A549 (cell line): ENCODE data around the gene COMTD1. TPM values are rescaled to one million over a fixed set of nuclear protein-coding genes. Genes with fewer than 3 reads are reported as not detected.

Experiments used
- ATAC-seq, 2 experiments: fragments of 200-7000 bp in 1 of 2; fragments of >200 bp in 1 of 2; cut with Nextera tagmentation in 1 of 2; cut with Tn5 transposase in 1 of 2; 3 replicates each; pipeline versions ENCODE4 v1.8.0 to v1.9.1; 2018 to 2020; ENCODE audit warnings: mild to moderate bottlenecking in 1 of 2, moderate library complexity in 1 of 2
- CTCF ChIA-PET: fragments of 300-600 bp; sonication (Branson Sonifier 250); formaldehyde crosslinking; extraction: SDS; loops from one replicate; lab custom pipeline; 2021; ENCODE audit warnings: antibody characterized with exemption, inconsistent platforms; lab: Yijun Ruan, JAX
- POLR2A ChIA-PET: fragments of 350-600 bp; formaldehyde crosslinking; extraction: SDS; loops from one replicate; lab custom pipeline; 2021; ENCODE audit warnings: antibody characterized with exemption, inconsistent platforms; lab: Yijun Ruan, JAX
- DNase-seq, 2 experiments: peaks; one replicate each; pipeline versions ENCODE4 v3.0.0 to v3.0.0-alpha.2; 2011 to 2016; ENCODE audit warnings: low read depth in 1 of 2, low spot score in 1 of 2
- FAIRE-seq: peaks from 2 replicates; lab custom pipeline; 2011; peaks lifted over from hg19 to GRCh38; lab: Jason Lieb, UNC
- H3K27ac ChIP-seq, 2 experiments: fragments of >200 bp; sonication (Bioruptor Twin); formaldehyde crosslinking; 3 replicates each; pipeline ENCODE4 v1.5.1; 2016 to 2017
- H3K4me1 ChIP-seq: fragments of >200 bp; sonication (Bioruptor Twin); formaldehyde crosslinking; 3 replicates; pipeline ENCODE4 v1.6.1; 2016
- H3K4me2 ChIP-seq: fragments of >200 bp; sonication (Bioruptor Twin); formaldehyde crosslinking; 3 replicates; pipeline ENCODE4 v1.6.1; 2016
- H3K4me3 ChIP-seq: fragments of >200 bp; sonication (Bioruptor Twin); formaldehyde crosslinking; 3 replicates; pipeline ENCODE4 v1.5.1; 2016
- H3K9me3 ChIP-seq: fragments of >200 bp; sonication (Bioruptor Twin); formaldehyde crosslinking; 3 replicates; pipeline ENCODE4 v1.6.1; 2016
- BHLHE40 ChIP-seq: IDR thresholded peaks from 2 replicates; pipeline ENCODE4 v1.6.1; 2012; ENCODE audit warnings: low read depth, low read length, inconsistent platforms
- CBX2 ChIP-seq: fragments of 200-600 bp; sonication (generic); IDR thresholded peaks from 2 replicates; pipeline ENCODE4 v1.6.1; 2016; ENCODE audit warnings: low read depth, mild to moderate bottlenecking, borderline replicate concordance
- CEBPB ChIP-seq, 2 experiments: fragments of >200 bp in 1 of 2; sonication (Bioruptor Twin) in 1 of 2; formaldehyde crosslinking in 1 of 2; IDR thresholded peaks; 2 replicates each; pipeline ENCODE4 v1.6.1; 2012 to 2016
- CHD2 ChIP-seq: fragments of 150-350 bp; IDR thresholded peaks from 2 replicates; pipeline ENCODE4 v1.6.1; 2014; ENCODE audit warnings: low read length; ENCODE audit not compliant: partially characterized antibody
- FOSB ChIP-seq: fragments of 250-450 bp; sonication (Bioruptor Pico); IDR thresholded peaks from 2 replicates; pipeline ENCODE4 v1.5.0; 2020; ENCODE audit warnings: mild to moderate bottlenecking, moderate library complexity
- HOXA7 ChIP-seq: fragments of 250-450 bp; sonication (Bioruptor Pico); IDR thresholded peaks from 2 replicates; pipeline ENCODE4 v1.5.0; 2020; ENCODE audit warnings: mild to moderate bottlenecking, moderate library complexity
- HOXB13 ChIP-seq: fragments of 250-450 bp; sonication (Bioruptor Pico); IDR thresholded peaks from 2 replicates; pipeline ENCODE4 v1.5.0; 2020; ENCODE audit warnings: low read depth, mild to moderate bottlenecking, moderate library complexity
- HOXB5 ChIP-seq: fragments of 250-450 bp; sonication (Bioruptor Pico); IDR thresholded peaks from 2 replicates; pipeline ENCODE4 v1.5.0; 2020; ENCODE audit warnings: mild to moderate bottlenecking, moderate library complexity
- JUNB ChIP-seq: fragments of >200 bp; sonication (Bioruptor Twin); formaldehyde crosslinking; IDR thresholded peaks from 2 replicates; pipeline ENCODE4 v1.6.1; 2016
- NFE2L2 ChIP-seq: fragments of 150-350 bp; conservative IDR thresholded peaks from 2 replicates; pipeline ENCODE4 v1.6.1; 2014; ENCODE audit warnings: low read length
- RARB ChIP-seq: fragments of 250-450 bp; sonication (Bioruptor Pico); IDR thresholded peaks from 2 replicates; pipeline ENCODE4 v1.8.0; 2021; ENCODE audit warnings: mild to moderate bottlenecking, moderate library complexity
- WGBS: methylation state at CpG from one replicate; pipeline ENCODE4 v1.1.6; 2017; ENCODE audit errors: missing lambda C conversion rate; 5-methylcytosine and 5-hydroxymethylcytosine counted together
- polyA plus RNA-seq, 4 experiments: library from polyadenylated mRNA; depleted of rRNA in 3 of 4; stranded (reverse); fragments of >200 nt; fragmentation: RNase III in 1 of 4; extraction: RNeasy Plus Mini Kit Qiagen cat#74134 plus additional on column Dnase treatment in 1 of 4; gene quantifications; 2 replicates in 3 of 4; 3 replicates in 1 of 4; pipeline ENCODE4 v1.2.3, GENCODE V29; 2011 to 2017
- TF ChIP-seq, protein P1 (sequence below): fragments of >200 bp; sonication (Bioruptor Twin); formaldehyde crosslinking; IDR thresholded peaks from 3 replicates; pipeline ENCODE4 v1.6.1; 2016
- TF ChIP-seq, protein P2 (sequence below): IDR thresholded peaks from 2 replicates; pipeline ENCODE4 v1.6.1; 2012
- TF ChIP-seq, protein P3 (sequence below): fragments of 200-600 bp; sonication (generic); IDR thresholded peaks from 2 replicates; pipeline ENCODE4 v1.6.1; 2016; ENCODE audit warnings: antibody characterized with exemption, mild to moderate bottlenecking, moderate library complexity
- TF ChIP-seq, protein P4 (sequence below): fragments of 250-450 bp; sonication (Bioruptor Pico); IDR thresholded peaks from 2 replicates; pipeline ENCODE4 v1.5.0; 2021; ENCODE audit warnings: mild to moderate bottlenecking, moderate library complexity, borderline replicate concordance
- TF ChIP-seq, protein P5 (sequence below): fragments of >200 bp; sonication (Bioruptor Twin); formaldehyde crosslinking; IDR thresholded peaks from 3 replicates; pipeline ENCODE4 v1.5.1; 2016
- TF ChIP-seq, protein P6 (sequence below): fragments of 450-650 bp; IDR thresholded peaks from 2 replicates; pipeline ENCODE4 v1.6.1; 2014; ENCODE audit warnings: antibody characterized with exemption

COMTD1 gene
- polyA plus RNA-seq, 2 of the 4 experiments (the other 2 are of a cell fraction), result 9.8 to 34.2 TPM

DNA sequence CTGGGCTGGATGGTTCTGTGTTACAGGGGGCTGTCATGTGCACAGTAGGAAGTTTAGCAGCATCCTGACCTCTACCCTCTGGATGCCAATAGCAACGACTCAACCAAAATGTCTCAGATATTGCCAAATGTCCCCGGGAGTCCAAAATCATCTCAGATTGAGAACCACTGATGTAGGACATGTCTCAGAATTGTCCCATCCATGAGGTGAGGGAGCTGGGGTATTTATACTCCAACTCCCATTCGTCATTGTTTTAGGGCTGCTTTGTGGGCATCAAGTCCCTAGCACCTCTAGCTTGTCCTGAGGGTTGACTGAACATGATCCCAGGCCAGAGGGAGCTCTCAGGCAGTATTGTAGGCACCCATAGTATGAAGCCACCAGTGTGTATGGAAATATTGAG, 25.2 kb upstream of the COMTD1 start:
- FAIRE-seq (no peak), ATAC-seq (no peak), DNase-seq (no peak)
- no peak overlapping the region for H3K4me2 ChIP-seq
- ChIA-PET POLR2A (no interaction called here), CTCF (interaction anchor here (0.6 to 4.8 kb wide), 4 partner anchors 10 to 89 kb away, joined by 3 to 16 read pairs (median 3); partner anchors contain the start of gene COMTD1)
- no peaks in the 10 kb centered on the region for H3K9me3 ChIP-seq
- 38% methylated on average over 3 of the region's 3 CpGs for WGBS
- no peaks in the 10 kb centered on the region for H3K4me1 ChIP-seq
- no peak overlapping the region for H3K27ac ChIP-seq
- H3K4me3 ChIP-seq, result no peak overlapping the region
- TF ChIP-seq HOXB5 (CRISPR knock-in tag) (no peak), CHD2 (no peak), BHLHE40 (no peak)
- TF ChIP-seq, protein P1, sequence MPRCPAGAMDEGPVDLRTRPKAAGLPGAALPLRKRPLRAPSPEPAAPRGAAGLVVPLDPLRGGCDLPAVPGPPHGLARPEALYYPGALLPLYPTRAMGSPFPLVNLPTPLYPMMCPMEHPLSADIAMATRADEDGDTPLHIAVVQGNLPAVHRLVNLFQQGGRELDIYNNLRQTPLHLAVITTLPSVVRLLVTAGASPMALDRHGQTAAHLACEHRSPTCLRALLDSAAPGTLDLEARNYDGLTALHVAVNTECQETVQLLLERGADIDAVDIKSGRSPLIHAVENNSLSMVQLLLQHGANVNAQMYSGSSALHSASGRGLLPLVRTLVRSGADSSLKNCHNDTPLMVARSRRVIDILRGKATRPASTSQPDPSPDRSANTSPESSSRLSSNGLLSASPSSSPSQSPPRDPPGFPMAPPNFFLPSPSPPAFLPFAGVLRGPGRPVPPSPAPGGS, result no peak
- TF ChIP-seq, protein P2, sequence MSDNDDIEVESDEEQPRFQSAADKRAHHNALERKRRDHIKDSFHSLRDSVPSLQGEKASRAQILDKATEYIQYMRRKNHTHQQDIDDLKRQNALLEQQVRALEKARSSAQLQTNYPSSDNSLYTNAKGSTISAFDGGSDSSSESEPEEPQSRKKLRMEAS, result no peak

DNA sequence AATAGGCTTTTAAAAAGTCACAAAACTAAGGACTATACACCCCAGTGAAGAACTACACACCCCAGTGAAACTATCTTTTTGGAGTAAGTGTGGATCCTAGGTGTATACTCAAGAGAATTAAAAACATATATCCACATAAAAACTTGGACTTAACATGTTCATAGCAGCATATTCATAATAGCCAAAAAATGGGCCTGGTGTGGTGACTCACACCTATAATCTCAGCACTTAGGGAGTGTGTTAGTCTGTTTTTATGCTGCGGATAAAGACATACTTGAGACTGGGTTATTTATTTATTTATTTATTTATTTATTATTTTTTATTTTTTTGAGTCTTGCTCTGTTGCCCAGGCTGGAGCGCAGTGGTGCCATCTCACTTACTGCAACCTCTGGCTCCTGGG, 19.0 kb upstream of the COMTD1 start:
- no peak for ATAC-seq
- H3K4me3 ChIP-seq, result no peak overlapping the region
- H3K4me1 ChIP-seq, result no peaks in the 10 kb centered on the region
- CTCF ChIA-PET, result interaction anchor here (0.7 kb wide), 1 partner anchor 41 kb away, joined by 3 read pairs; no protein-coding TSS in a partner anchor
- no peak overlapping the region for H3K4me2 ChIP-seq
- no peak for FAIRE-seq
- TF ChIP-seq, protein P3, sequence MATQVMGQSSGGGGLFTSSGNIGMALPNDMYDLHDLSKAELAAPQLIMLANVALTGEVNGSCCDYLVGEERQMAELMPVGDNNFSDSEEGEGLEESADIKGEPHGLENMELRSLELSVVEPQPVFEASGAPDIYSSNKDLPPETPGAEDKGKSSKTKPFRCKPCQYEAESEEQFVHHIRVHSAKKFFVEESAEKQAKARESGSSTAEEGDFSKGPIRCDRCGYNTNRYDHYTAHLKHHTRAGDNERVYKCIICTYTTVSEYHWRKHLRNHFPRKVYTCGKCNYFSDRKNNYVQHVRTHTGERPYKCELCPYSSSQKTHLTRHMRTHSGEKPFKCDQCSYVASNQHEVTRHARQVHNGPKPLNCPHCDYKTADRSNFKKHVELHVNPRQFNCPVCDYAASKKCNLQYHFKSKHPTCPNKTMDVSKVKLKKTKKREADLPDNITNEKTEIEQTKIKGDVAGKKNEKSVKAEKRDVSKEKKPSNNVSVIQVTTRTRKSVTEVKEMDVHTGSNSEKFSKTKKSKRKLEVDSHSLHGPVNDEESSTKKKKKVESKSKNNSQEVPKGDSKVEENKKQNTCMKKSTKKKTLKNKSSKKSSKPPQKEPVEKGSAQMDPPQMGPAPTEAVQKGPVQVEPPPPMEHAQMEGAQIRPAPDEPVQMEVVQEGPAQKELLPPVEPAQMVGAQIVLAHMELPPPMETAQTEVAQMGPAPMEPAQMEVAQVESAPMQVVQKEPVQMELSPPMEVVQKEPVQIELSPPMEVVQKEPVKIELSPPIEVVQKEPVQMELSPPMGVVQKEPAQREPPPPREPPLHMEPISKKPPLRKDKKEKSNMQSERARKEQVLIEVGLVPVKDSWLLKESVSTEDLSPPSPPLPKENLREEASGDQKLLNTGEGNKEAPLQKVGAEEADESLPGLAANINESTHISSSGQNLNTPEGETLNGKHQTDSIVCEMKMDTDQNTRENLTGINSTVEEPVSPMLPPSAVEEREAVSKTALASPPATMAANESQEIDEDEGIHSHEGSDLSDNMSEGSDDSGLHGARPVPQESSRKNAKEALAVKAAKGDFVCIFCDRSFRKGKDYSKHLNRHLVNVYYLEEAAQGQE, result no peak
- no peak for TF ChIP-seq FOSB (CRISPR knock-in tag)
- TF ChIP-seq HOXA7 (CRISPR knock-in tag), result no peak
- no peak for TF ChIP-seq HOXB13 (CRISPR knock-in tag)
- TF ChIP-seq, protein P4, sequence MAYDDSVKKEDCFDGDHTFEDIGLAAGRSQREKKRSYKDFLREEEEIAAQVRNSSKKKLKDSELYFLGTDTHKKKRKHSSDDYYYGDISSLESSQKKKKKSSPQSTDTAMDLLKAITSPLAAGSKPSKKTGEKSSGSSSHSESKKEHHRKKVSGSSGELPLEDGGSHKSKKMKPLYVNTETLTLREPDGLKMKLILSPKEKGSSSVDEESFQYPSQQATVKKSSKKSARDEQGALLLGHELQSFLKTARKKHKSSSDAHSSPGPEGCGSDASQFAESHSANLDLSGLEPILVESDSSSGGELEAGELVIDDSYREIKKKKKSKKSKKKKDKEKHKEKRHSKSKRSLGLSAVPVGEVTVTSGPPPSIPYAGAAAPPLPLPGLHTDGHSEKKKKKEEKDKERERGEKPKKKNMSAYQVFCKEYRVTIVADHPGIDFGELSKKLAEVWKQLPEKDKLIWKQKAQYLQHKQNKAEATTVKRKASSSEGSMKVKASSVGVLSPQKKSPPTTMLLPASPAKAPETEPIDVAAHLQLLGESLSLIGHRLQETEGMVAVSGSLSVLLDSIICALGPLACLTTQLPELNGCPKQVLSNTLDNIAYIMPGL (CRISPR knock-in tag), result no peak
- TF ChIP-seq CEBPB (IDR thresholded peaks at IDR 0.05), result no peak
- no peak overlapping the region for H3K27ac ChIP-seq
- H3K9me3 ChIP-seq, result peaks cover 25% of the 10 kb centered on the region
- DNase-seq, result no peak
- 95% methylated on average over 2 of the region's 2 CpGs for WGBS
- POLR2A ChIA-PET, result no interaction called here

DNA sequence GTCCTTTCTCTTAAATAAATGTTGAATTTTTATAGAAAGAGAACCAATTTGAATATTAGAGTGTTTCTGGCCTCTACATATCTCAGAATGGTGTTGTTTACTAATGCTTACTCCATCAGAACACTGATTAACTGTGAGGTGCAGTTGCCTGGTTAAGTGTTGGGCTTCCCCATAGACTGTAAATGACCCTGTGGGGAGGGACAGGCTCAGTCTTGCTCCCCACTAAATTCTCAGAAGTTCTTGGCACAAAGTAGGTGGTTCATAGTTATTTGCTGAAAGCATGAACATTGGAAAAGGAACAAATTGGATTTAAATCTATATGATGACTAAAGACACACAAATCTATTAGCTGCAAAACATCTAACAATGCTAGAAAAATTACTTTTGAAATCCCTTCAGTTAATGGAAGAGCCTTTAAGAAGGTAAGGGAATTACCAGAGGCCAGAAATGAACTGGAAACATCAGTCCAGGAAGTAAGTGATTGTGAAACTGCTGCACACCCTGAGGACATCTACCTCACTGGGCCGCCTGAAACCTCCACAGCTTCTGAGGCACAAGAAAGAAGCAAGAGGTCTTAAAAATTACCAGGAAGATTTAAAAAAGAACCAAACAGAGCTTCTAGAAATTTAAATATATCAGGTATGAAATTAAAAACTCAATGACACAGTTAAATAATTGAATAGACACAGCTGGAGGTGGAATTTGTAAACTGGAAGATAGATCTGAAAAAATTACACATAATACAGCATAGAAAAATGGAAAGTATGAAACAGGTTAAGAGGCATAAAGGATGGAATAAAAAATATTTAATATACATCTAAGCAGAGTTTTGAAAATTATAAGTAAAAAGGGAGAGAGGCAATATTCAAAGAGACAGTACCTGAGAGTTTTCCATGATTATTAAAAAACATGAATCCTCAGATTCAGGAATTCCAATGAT, 17.8 kb upstream of the COMTD1 start:
- no peak overlapping the region for H3K4me2 ChIP-seq
- H3K27ac ChIP-seq, result no peak overlapping the region
- FAIRE-seq (no peak), ATAC-seq (no peak), DNase-seq (no peak)
- POLR2A ChIA-PET, result no interaction called here
- H3K4me3 ChIP-seq, result no peak overlapping the region
- 90% methylated on average over 1 of the region's 1 CpG for WGBS
- H3K9me3 ChIP-seq, result peaks cover 25% of the 10 kb centered on the region
- H3K4me1 ChIP-seq, result no peaks in the 10 kb centered on the region
- CTCF ChIA-PET, result interaction anchor here (0.7 kb wide), 1 partner anchor 42 kb away, joined by 3 read pairs; no protein-coding TSS in a partner anchor
- TF ChIP-seq, protein P5, sequence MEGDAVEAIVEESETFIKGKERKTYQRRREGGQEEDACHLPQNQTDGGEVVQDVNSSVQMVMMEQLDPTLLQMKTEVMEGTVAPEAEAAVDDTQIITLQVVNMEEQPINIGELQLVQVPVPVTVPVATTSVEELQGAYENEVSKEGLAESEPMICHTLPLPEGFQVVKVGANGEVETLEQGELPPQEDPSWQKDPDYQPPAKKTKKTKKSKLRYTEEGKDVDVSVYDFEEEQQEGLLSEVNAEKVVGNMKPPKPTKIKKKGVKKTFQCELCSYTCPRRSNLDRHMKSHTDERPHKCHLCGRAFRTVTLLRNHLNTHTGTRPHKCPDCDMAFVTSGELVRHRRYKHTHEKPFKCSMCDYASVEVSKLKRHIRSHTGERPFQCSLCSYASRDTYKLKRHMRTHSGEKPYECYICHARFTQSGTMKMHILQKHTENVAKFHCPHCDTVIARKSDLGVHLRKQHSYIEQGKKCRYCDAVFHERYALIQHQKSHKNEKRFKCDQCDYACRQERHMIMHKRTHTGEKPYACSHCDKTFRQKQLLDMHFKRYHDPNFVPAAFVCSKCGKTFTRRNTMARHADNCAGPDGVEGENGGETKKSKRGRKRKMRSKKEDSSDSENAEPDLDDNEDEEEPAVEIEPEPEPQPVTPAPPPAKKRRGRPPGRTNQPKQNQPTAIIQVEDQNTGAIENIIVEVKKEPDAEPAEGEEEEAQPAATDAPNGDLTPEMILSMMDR, result no peak
- no peak for TF ChIP-seq CBX2
- TF ChIP-seq JUNB, result no peak
- TF ChIP-seq, protein P6, sequence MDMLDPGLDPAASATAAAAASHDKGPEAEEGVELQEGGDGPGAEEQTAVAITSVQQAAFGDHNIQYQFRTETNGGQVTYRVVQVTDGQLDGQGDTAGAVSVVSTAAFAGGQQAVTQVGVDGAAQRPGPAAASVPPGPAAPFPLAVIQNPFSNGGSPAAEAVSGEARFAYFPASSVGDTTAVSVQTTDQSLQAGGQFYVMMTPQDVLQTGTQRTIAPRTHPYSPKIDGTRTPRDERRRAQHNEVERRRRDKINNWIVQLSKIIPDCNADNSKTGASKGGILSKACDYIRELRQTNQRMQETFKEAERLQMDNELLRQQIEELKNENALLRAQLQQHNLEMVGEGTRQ, result no peak
- TF ChIP-seq RARB (CRISPR knock-in tag), result no peak
- TF ChIP-seq, protein P3, result no peak
- TF ChIP-seq NFE2L2, result no peak
